Iris pigment epithelial cell (primary cell): ENCODE data around the gene TIMM22.

Experiments
- DNase-seq: peaks from one replicate; pipeline ENCODE4 v3.0.0-alpha.2; 2011; ENCODE audit warnings: low read depth

TIMM22 gene

DNA sequence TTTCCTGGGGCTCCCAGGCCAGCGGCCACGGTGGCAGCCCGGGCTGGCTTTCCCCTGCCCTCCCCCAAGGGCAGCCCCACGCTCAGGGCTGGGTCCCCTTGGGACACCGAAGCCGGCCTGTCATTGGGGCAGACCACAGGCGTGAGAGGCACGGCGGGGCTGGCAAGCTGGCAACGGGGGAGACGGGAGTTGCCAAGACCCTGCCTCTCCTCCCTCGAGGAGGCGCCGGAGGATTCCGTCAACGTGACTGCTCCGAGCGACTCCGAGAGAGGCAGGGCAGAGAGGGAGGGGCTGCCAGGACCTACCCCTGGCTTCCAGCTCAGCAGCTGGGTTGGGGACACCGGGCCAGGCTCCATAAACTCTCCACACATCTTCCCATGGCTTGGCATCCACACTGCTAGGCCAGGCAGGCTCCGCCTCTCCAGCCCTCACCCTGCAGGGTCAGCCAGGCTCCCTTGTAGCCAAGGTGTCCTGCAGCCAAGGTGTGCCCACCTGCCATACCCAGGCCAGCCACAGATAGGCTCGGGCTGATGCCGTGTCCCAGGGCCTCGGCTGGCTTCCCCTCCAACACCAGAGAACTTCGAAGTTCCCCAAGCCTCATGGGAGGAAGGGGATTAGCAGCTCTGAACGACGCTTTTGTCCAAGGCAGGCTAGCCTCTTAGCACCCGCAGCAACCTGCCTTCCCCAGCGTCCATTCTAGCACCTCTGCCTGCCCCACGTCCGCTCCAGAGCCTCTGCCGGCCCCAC, 25.5 kb downstream of the TIMM22 start:
- DNase-seq, result no peak

GRCh38 chr17:1024076-1024475, 27.1 kb downstream of the TIMM22 start:
- no peak for DNase-seq

- no peak for DNase-seq
These were observed 29.0 kb downstream of the TIMM22 start for GRCh38 chr17:1025733-1026598.

- DNase-seq, result no peak
These were observed 29.7 kb downstream of the TIMM22 start for GRCh38 chr17:1026599-1026975.

DNA sequence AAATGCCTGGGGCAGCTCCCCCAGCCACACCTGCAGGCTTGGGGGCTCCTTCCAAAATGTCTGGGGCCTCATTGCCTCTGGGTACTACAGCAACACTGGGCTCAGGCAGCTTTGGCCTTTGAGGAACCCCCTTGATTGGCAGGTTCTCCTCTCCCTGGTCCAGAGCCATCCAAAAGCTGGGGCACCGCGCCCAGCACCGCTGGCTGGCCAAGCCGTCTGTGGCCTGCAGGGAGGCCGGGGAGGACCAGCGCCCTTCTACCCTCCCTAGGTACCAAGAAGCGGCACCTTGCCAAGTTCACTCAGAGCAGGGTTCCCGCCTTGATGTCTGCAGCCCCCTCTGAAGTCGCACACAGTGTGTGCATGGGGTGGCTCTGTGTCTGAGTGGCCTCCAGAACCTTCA, 30.1 kb downstream of the TIMM22 start:
- no peak for DNase-seq

GRCh38 chr17:1029196-1029921, 32.4 kb downstream of the TIMM22 start:
- DNase-seq, result peak; percentile 72

DNA sequence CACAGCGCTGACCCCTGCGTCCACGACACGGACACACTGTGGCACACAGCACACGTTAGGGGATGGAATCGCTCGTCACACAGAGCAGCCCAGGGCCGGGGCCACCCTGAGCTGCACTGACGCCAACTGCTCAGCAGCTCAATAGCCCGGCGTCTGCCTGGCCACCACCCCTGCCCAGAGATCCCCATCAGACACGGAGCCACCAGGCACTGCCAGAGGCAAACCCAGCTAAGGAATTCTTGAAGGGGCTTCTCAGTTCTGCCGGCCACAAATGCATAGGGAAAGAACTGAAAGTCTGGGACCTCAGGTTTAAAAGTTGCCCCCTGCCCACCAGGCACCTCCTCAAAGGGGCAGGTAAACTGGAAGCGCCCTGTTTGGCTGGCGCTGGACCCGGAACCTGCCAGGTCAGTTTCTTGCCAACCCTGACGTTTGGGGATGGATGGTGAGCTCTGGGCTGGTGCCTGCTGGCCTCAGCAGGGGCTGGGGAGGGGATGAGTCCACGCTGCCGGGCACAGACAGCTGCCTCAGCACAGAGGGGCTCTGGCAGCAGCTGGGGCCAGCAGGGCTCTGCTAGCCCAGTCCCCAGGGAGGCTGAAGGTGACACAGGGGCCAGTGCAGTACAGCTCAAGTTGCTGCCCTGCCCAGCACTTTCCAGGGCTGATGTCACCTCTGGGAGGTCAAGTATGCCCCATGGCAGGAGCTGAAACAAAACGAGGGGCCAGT, 33.2 kb downstream of the TIMM22 start:
- no peak for DNase-seq

DNA sequence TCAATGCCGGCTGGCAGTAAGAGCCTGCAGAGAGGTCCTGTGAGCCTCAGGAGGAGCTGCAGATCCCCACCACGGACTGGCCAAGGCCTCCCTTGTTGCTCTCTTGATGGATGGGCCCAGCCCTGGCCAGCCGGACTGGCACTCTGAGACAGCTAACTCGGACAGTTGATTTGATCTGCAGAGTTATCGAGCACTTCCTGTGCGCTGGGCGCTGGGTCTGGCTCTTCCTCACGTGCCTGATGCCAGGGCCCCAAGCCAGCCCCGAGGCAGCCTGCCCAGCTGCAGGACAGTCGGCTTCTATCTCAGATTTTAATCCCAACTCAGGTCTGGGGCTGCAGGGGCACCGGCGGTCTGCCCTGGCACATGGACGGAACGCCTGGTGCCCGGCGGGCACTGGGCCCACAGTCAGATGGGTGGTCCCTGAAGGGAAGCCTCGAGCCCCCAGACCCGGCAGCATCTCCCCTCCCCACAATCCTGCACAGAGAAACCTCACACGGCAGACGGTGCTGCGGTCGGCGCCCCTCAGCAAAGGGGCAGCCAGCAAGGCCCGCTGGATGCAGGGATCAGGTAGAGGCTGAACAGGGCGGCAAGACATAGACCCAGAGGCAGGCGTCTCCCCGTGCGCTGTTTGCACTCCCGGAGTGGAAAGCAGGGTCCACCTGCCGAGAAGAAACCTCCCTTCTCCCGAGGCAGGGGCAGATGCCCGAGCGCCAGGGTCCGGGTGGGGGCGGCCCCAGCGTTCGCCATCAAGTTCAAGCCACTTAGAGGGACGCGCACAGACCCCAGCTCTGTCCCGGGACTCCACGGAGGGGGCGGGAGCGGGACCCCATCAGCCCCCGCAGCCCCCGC, 34.0 kb downstream of the TIMM22 start:
- no peak for DNase-seq

DNA sequence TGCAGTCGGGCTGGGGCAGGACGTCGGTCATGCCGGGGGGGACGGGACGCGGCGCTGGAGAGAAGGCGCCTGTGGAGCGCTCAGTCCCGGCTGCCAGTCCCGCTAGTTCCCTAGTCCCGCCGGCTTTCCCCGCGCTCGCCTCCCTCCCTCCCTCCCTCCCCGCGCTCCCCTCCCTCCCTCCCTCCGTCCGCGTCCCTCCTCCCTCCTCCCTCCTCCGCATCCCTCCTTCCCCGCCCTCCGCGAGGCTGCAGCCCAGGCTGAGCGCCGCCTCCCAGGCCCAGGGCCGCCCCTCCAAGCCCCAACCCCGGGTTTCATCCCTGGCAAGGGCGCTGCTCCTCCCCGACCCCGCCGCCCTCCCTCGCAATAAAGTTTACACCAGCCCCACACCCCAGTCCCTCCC, 34.8 kb downstream of the TIMM22 start:
- DNase-seq, result peak; percentile 45

DNA sequence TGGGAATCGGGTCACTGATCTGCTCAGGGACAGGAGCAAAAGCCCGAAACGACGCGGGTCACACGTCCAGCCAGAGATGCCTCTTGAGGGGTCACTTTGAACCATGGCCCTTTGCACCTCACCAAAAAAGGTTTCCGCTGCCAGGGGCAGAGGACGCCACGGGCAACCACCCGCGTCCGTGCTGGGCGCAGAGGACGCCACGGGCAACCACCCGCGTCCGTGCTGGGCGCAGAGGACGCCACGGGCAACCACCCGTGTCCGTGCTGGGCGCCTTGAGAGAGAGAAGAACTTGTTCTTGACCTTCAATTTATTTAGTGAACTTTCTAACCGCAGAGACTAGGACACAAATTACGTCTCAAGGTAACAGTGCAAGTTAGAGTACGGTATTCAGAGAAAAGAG, 35.5 kb downstream of the TIMM22 start:
- no peak for DNase-seq

- DNase-seq, result no peak
These were observed 36.6 kb downstream of the TIMM22 start for GRCh38 chr17:1033503-1033902.

DNA sequence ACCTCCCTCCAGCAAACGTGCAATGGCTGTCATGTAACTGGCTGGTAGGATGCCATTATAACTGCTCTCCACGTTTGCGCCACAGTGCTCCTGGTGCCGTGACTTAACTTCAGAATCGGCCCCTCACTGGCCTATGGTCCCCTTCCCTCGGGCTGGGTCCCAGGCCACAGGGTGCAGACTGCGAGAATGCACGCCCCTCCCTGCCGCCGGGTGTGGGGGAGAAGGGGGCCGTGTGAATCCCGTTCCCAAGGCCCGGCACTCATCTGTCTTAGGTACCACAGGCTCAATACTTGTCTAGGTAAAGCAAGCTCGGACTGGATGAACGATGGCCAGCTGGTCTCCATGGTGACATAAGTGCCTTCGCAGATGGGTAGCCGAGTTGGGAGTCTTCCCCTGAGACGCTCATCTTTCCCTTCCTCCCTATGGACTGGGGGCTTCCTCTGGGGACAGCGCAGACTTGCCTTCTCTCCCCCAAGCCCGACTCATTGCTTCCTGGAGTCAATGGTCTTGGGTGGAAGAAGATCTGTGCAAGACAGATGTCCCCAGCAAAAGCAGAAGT, 37.8 kb downstream of the TIMM22 start:
- no peak for DNase-seq

DNA sequence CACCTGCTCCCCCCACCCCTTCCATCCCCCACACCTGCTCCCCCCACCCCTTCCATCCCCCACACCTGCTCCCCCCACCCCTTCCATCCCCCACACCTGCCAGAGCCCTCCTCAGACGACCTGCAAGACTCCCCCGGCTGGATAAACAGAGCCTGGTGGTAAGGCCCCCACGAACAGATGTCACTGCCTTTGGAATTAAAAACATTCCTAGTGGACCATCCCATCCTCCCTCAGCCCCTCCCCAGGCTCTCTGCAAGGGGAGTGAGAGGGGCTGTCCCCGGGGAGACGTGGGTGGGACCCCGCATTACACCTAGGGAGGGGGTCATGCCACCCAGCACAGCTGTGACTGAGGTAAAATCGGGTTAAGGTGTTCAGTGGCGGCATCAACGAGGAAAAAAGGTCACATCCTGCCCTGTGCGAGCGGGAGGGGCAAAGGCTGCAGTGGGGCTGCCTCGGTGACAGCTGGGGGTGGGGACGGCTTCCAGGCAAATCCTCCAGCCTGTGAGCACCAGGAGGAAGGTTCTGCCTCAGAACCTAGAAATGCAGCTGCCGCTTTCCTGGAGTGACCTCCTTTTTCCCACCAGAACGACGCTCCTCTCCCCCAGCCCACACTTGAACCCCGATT, 38.7 kb downstream of the TIMM22 start:
- no peak for DNase-seq

DNA sequence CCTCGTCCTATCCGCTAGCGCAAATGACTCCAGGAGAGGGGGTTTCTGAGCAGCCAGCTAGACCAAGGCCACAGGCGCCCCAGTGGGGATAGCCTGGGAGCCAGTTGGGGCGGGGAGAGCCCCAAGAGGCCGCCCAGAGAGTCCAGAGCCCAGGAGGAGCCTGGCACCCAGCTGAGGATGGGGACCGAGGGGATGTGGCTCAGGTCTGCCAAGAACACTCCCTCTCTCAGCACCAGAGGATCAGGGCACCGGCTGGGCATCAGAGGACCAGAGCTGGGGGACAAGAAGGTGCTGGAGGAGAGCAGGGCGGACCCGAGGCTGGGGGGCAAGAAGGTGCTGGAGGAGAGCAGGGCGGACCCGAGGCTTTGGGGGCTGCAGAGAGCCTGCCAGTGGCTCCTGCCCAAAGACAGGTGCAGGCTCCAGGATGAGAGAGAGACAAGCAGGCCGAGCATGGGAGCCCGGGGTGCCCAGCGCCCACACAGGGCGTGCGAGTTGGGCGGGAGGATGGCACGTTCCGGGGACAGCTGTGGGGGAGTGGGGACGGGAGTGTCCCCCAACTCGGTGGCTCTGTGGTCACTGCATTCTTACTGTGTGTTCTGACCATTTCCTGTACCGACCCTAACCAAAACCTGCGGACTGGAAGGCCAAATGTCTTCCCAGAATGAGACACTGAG, 39.4 kb downstream of the TIMM22 start:
- DNase-seq, result no peak

DNA sequence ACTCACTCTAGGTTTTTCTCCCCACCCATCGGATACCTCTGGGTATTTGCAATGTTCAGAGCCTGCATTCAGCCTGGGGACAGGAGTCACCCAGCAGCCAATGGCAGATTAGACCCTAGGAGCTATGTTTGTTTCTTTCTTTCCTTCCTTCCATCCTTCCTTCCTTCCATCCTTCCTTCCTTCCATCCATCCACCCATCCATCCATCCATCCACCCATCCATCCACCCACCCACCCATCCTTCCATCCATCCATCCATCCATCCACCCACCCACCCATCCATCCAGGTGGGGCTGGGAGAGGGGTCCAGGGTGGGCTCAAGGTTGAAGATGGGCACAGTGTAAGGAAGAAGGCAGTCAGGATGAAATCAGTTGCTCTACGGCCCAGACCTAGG, 39.9 kb downstream of the TIMM22 start:
- DNase-seq, result no peak

DNA sequence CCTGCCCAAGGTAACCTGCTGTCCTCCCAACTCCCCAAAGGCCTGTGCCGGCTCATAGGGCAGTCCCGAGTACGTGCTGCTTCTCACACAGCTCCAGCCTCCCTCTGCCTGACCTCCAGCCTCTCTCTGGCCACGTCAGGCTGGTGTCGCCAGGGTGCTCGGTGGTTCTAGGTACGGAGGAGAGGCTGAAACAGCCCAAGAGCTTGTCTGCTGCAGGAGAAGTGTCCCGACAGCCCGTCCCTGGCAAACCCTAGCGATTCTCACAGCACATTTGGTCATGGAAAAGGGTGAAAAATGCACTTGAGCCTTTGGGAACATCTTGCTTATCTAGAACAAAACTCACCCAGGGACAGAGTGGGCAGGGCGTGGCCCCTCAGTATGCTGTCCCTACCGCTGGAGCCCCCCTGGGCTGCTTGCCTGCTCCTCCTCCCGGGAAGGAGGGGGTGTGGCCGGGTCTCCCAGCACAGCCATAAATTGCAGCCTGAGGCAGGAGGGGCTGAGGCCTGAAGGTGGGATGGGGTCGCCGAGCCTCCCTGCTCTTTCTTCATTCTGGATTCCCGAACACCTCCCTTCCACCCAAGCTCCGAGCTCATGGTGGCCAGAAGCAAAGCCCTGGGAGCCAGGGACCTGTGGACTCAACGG, 40.4 kb downstream of the TIMM22 start:
- no peak for DNase-seq

GRCh38 chr17:1038459-1039122, 41.7 kb downstream of the TIMM22 start:
- no peak for DNase-seq

GRCh38 chr17:1039123-1039507, 42.2 kb downstream of the TIMM22 start:
- DNase-seq, result no peak
